Neutrophil (primary cell): ENCODE measurements around the gene PAX3.

Experiments used
- H3K27ac ChIP-seq: fragments of 200-600 bp; sonication (generic); 2 replicates; pipeline ENCODE4 v1.5.1; 2016; ENCODE audit warnings: mild to moderate bottlenecking, moderate library complexity
- H3K27me3 ChIP-seq: fragments of 200-600 bp; sonication (generic); 2 replicates; pipeline ENCODE4 v1.6.0; 2016; ENCODE audit warnings: mild to moderate bottlenecking
- H3K36me3 ChIP-seq: fragments of 200-600 bp; sonication (generic); 2 replicates; pipeline ENCODE4 v1.5.1; 2017
- H3K4me1 ChIP-seq, 2 experiments: fragments of 200-600 bp in 1 of 2; sonication (generic) in 1 of 2; 1 replicate in 1 of 2; 2 replicates in 1 of 2; pipeline versions ENCODE4 v1.5.1 to v1.6.1; 2013 to 2016; ENCODE audit warnings: low read depth in 1 of 2, low read length in 1 of 2, mild to moderate bottlenecking in 1 of 2, moderate library complexity in 1 of 2; ENCODE audit not compliant: control insufficient read depth in 1 of 2, insufficient read depth in 1 of 2
- H3K4me3 ChIP-seq, 2 experiments: fragments of 200-600 bp in 1 of 2; sonication (generic) in 1 of 2; 1 replicate in 1 of 2; 2 replicates in 1 of 2; pipeline ENCODE4 v1.5.1; 2013 to 2016; ENCODE audit warnings: low read depth in 1 of 2, low read length in 1 of 2, mild to moderate bottlenecking in 1 of 2, moderate library complexity in 1 of 2
- H3K9me3 ChIP-seq: fragments of 200-600 bp; sonication (generic); 2 replicates; pipeline ENCODE4 v1.5.1; 2016
- TF ChIP-seq, protein P1 (sequence below): fragments of 200-600 bp; sonication (generic); IDR thresholded peaks from 2 replicates; pipeline ENCODE4 v1.5.1; 2016; ENCODE audit warnings: antibody characterized with exemption

Gene PAX3

DNA sequence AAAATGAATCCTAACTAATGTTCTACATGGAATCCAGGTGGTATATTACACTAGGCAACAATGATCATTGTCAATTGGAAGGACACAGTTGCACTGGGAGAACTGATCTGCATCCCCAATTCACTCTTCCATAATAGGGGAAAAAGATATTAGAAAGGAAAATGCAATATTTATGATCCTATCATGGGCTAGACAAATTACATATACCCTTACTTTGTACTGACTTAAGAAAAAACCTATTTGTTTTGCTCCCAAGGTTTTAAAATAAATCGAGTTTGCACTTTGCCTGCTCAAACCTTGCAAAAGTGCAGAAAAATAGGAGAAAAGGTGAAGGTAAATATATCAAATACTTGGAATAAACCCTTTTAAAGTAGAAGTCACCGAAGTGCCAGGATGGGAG, 11.0 kb upstream of the PAX3 start:
- peaks cover 20 to 25% of the 10 kb centered on the region in 2 experiments for H3K4me1 ChIP-seq
- TF ChIP-seq, protein P1, sequence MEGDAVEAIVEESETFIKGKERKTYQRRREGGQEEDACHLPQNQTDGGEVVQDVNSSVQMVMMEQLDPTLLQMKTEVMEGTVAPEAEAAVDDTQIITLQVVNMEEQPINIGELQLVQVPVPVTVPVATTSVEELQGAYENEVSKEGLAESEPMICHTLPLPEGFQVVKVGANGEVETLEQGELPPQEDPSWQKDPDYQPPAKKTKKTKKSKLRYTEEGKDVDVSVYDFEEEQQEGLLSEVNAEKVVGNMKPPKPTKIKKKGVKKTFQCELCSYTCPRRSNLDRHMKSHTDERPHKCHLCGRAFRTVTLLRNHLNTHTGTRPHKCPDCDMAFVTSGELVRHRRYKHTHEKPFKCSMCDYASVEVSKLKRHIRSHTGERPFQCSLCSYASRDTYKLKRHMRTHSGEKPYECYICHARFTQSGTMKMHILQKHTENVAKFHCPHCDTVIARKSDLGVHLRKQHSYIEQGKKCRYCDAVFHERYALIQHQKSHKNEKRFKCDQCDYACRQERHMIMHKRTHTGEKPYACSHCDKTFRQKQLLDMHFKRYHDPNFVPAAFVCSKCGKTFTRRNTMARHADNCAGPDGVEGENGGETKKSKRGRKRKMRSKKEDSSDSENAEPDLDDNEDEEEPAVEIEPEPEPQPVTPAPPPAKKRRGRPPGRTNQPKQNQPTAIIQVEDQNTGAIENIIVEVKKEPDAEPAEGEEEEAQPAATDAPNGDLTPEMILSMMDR = no peak
- H3K27me3 ChIP-seq = peaks cover 94% of the 10 kb centered on the region

DNA sequence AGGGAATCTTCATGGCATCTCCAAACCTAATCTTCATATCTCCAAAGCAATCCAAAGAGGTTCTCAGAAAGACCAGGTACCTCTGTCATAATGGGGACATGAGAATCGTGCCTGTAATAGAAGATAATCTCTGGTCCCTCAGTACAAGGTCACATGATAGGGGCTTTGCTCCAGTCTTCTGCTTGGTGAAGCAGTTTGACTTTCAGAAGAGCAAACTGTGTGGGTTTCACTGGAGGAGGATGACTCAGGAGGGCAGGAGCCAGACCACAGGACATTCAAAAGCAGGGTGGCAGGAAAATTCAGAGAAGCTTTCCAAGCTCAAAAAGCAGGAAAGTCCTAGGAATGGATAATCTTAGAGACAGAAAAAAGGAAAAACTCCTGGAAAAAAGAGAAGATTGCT, 10.6 kb upstream of the PAX3 start:
- Histone ChIP-seq H3K4me1 (peaks cover 20 to 27% of the 10 kb centered on the region in 2 experiments), H3K9me3 (no peaks in the 10 kb centered on the region), H3K36me3 (no peaks in the 10 kb centered on the region), H3K4me3 (no peak overlapping the region), H3K27me3 (peaks cover 90% of the 10 kb centered on the region), H3K27ac (no peak overlapping the region)
- TF ChIP-seq, protein P1 = no peak

More for the DNA sequence above, 11.0 kb upstream of the PAX3 start:
- no peaks in the 10 kb centered on the region for H3K36me3 ChIP-seq
- no peak overlapping the region for H3K27ac ChIP-seq
- H3K9me3 ChIP-seq = no peaks in the 10 kb centered on the region
- no peak overlapping the region for H3K4me3 ChIP-seq

- TF ChIP-seq, protein P1 = no peak
- no peaks in the 10 kb centered on the region for H3K9me3 ChIP-seq
- no peaks in the 10 kb centered on the region for H3K36me3 ChIP-seq
- H3K27ac ChIP-seq = no peak overlapping the region
- peaks cover 32 to 38% of the 10 kb centered on the region in 2 experiments for H3K4me1 ChIP-seq
- no peak overlapping the region for H3K4me3 ChIP-seq
- peaks cover 87% of the 10 kb centered on the region for H3K27me3 ChIP-seq
Observed at GRCh38 chr2:222307978-222308730, 9.4 kb upstream of the PAX3 start.

DNA sequence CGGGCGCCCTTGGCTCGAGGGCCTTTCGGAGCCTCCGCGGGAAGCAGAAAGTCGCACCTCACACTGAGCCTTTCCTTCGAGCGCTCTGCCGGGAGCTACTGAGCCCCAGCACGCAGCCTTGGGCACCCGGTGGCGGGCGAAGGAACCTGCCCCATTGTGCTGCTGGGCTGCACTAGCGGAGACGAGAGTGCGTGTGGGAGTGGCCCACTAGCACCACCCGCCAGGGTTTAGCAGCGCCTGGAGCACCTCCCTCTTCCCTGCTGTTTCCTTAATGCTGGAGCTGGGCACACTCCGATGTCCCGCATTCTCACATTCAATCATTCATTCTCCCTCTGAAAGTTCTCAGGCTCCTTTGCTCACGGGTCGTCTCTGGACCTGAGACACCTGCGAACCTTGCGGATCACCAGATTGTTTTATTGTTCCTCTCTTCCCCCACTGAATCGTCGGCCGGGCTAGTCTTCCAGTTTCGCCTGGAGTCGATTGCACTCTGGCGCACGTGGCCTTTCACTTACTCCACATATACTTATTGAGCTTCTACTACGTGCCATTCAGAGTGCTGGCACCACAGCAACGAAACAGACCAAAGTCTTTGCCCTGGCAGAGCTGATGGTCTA, 8.5 kb upstream of the PAX3 start:
- Histone ChIP-seq H3K27ac (no peak overlapping the region), H3K4me3 (no peak overlapping the region), H3K36me3 (no peaks in the 10 kb centered on the region), H3K4me1 (peaks cover 41 to 45% of the 10 kb centered on the region in 2 experiments), H3K9me3 (peaks cover 3% of the 10 kb centered on the region), H3K27me3 (peaks cover 87% of the 10 kb centered on the region)
- TF ChIP-seq, protein P1 = no peak

GRCh38 chr2:222306393-222307142, 7.8 kb upstream of the PAX3 start:
- peak overlapping the region; percentile 58 to 70 for H3K4me3 ChIP-seq
- peaks cover 47 to 52% of the 10 kb centered on the region in 2 experiments for H3K4me1 ChIP-seq
- TF ChIP-seq, protein P1 = no peak
- peaks cover 87% of the 10 kb centered on the region for H3K27me3 ChIP-seq
- H3K9me3 ChIP-seq = peaks cover 5% of the 10 kb centered on the region
- H3K27ac ChIP-seq = no peak overlapping the region
- no peaks in the 10 kb centered on the region for H3K36me3 ChIP-seq
